Endothelial cell of umbilical vein (primary cell): ENCODE results near the gene CARMIL3. TPM values are rescaled to one million over a fixed set of nuclear protein-coding genes. Genes with fewer than 3 reads are reported as not detected.

Experiments used
- BruUV-seq: library from RNA; stranded (reverse); fragments of 400-500 nt; replicated peaks from 2 replicates; lab custom pipeline; 2021; lab: Mats Ljungman, UMichigan
- CTCF ChIA-PET: fragments of 300-600, 350-600 bp; sonication (Branson Sonifier 250); formaldehyde crosslinking; loops from one replicate; lab custom pipeline; 2021; ENCODE audit warnings: antibody characterized with exemption, inconsistent platforms; lab: Charles Lee
- POLR2A ChIA-PET: fragments of 300-600, 350-600 bp; sonication (Branson Sonifier 250); formaldehyde crosslinking; loops from one replicate; lab custom pipeline; 2021; ENCODE audit warnings: antibody characterized with exemption, inconsistent platforms; lab: Charles Lee
- DNase-seq: peaks from one replicate; pipeline ENCODE4 v3.0.0-alpha.2; 2011; ENCODE audit warnings: low read depth, low spot score
- FAIRE-seq: peaks from 2 replicates; lab custom pipeline; 2011; peaks lifted over from hg19 to GRCh38; lab: Jason Lieb, UNC
- H2AFZ ChIP-seq: 2 replicates; pipeline ENCODE4 v1.6.0; 2012; ENCODE audit warnings: low read depth, low read length, control low read depth, inconsistent platforms
- H3K27ac ChIP-seq: 2 replicates; pipeline ENCODE4 v1.5.1; 2011; ENCODE audit warnings: low read depth, mild to moderate bottlenecking, control low read depth, low read length, moderate library complexity; ENCODE audit not compliant: insufficient read depth
- H3K27me3 ChIP-seq, 2 experiments: 2 replicates each; pipeline versions ENCODE4 v1.6.0 to v1.6.1; 2011; ENCODE audit warnings: low read length in 2 of 2, mixed read lengths in 1 of 2; ENCODE audit not compliant: control insufficient read depth in 2 of 2, insufficient read depth in 2 of 2
- H3K36me3 ChIP-seq, 2 experiments: 2 replicates in 1 of 2; 3 replicates in 1 of 2; pipeline ENCODE4 v1.5.1; 2011; ENCODE audit warnings: low read length in 2 of 2, mild to moderate bottlenecking in 1 of 2, moderate library complexity in 1 of 2; ENCODE audit not compliant: control insufficient read depth in 2 of 2, insufficient read depth in 2 of 2; ENCODE audit errors: extremely low read depth in 1 of 2
- H3K4me1 ChIP-seq: 3 replicates; pipeline ENCODE4 v1.5.1; 2011; ENCODE audit warnings: mild to moderate bottlenecking, low read length; ENCODE audit not compliant: control insufficient read depth, insufficient read depth; ENCODE audit errors: extremely low read depth
- H3K4me2 ChIP-seq: 2 replicates; pipeline ENCODE4 v1.6.1; 2011; ENCODE audit warnings: low read length, control low read depth, mixed read lengths; ENCODE audit not compliant: insufficient read depth
- H3K4me3 ChIP-seq, 3 experiments: fragments of 200-600 bp in 1 of 3; sonication (generic), shearing (Covaris generic) in 1 of 3; replicated peaks in 1 of 3; 2 replicates each; pipeline ENCODE4 v1.5.1; 2011 to 2016; ENCODE audit warnings: control low read depth in 3 of 3, low read length in 3 of 3, mild to moderate bottlenecking in 2 of 3, inconsistent platforms in 1 of 3, low read depth in 1 of 3, moderate library complexity in 1 of 3; ENCODE audit not compliant: insufficient read depth in 1 of 3
- H3K79me2 ChIP-seq: 2 replicates; pipeline ENCODE4 v1.6.0; 2012; ENCODE audit warnings: low read length, inconsistent platforms; ENCODE audit not compliant: control insufficient read depth, insufficient read depth
- H3K9ac ChIP-seq: replicated peaks from 2 replicates; pipeline ENCODE3; 2011; ENCODE audit warnings: low read length, control low read depth; ENCODE audit not compliant: insufficient read depth; ENCODE audit errors: extremely low read depth
- H3K9me1 ChIP-seq: replicated peaks from 3 replicates; pipeline ENCODE4 v1.6.0; 2011; ENCODE audit warnings: mild to moderate bottlenecking, low read length; ENCODE audit not compliant: control insufficient read depth, insufficient read depth; ENCODE audit errors: extremely low read depth
- H3K9me3 ChIP-seq: replicated peaks from 2 replicates; pipeline ENCODE4 v1.5.1; 2012; ENCODE audit warnings: low read length, inconsistent platforms; ENCODE audit not compliant: control insufficient read depth, insufficient read depth
- H4K20me1 ChIP-seq: replicated peaks from 2 replicates; pipeline ENCODE3; 2011; ENCODE audit warnings: mild to moderate bottlenecking, low read length; ENCODE audit not compliant: control insufficient read depth, insufficient read depth; ENCODE audit errors: extremely low read depth
- CTCF ChIP-seq, 2 donors: IDR thresholded peaks; 1 replicate in 1 of 2; 2 replicates in 1 of 2; pipeline ENCODE4 v1.5.1; 2011; ENCODE audit warnings: low read length in 2 of 2, mild to moderate bottlenecking in 2 of 2, moderate library complexity in 2 of 2, control low read depth in 1 of 2, inconsistent platforms in 1 of 2, low read depth in 1 of 2; ENCODE audit not compliant: insufficient read depth in 1 of 2; ENCODE audit errors: extremely low read depth in 1 of 2
- EZH2 ChIP-seq: IDR thresholded peaks from 2 replicates; pipeline ENCODE4 v1.6.1; 2012; ENCODE audit warnings: borderline replicate concordance, low read depth, mild to moderate bottlenecking, moderate library complexity, low read length, inconsistent platforms; ENCODE audit not compliant: severe bottlenecking
- FOS ChIP-seq: IDR thresholded peaks from 2 replicates; pipeline ENCODE4 v1.6.1; 2011; ENCODE audit warnings: mild to moderate bottlenecking, low read length, moderate library complexity, borderline replicate concordance; ENCODE audit not compliant: insufficient read depth
- GATA2 ChIP-seq: IDR thresholded peaks from 2 replicates; pipeline ENCODE4 v1.7.0; 2011; ENCODE audit warnings: low read depth, mild to moderate bottlenecking, moderate library complexity, mixed read lengths, low read length; ENCODE audit not compliant: insufficient read length, insufficient read depth
- JUN ChIP-seq: IDR thresholded peaks from 2 replicates; pipeline ENCODE4 v1.6.1; 2011; ENCODE audit warnings: borderline replicate concordance, low read depth; ENCODE audit not compliant: insufficient read length, insufficient read depth
- MAX ChIP-seq: IDR thresholded peaks from 2 replicates; pipeline ENCODE4 v1.6.1; 2011; ENCODE audit not compliant: insufficient read depth, insufficient read length
- MYC ChIP-seq: IDR thresholded peaks from one replicate; pipeline ENCODE4 v1.6.1; 2011; ENCODE audit warnings: mild to moderate bottlenecking, low read depth, low read length
- POLR2A ChIP-seq: IDR thresholded peaks from 2 replicates; pipeline ENCODE4 v1.6.1; 2012; ENCODE audit warnings: low read depth, mild to moderate bottlenecking, control low read depth, low read length
- POLR2AphosphoS5 ChIP-seq: IDR thresholded peaks from 2 replicates; pipeline ENCODE4 v1.6.1; 2012; ENCODE audit warnings: low read depth, mild to moderate bottlenecking, control low read depth, low read length, moderate library complexity; ENCODE audit not compliant: insufficient read depth
- dilution Hi-C: fragments of 300-500 bp; cut with MboI; formaldehyde crosslinking; loops from one replicate; pipeline ENCODE4 v1.15.0; 2019; ENCODE audit warnings: low sequenced_read_pairs; ENCODE audit not compliant: extremely low pct_ligation_motif_present
- intact Hi-C: fragments of 100-400 bp; cut with micrococcal nuclease; formaldehyde crosslinking; loops from one replicate; pipeline ENCODE4 v1.10.0; 2022
- polyA plus RNA-seq, 4 experiments: library from polyadenylated mRNA; depleted of rRNA in 3 of 4; stranded (reverse) in 3 of 4; unstranded in 1 of 4; fragments of >200 nt; gene quantifications; 2 replicates each; pipeline versions ENCODE4 v1.2.1 to v1.2.3, GENCODE V29; 2011 to 2012; ENCODE audit warnings: missing spikeins in 1 of 4
- total RNA-seq: library from RNA; stranded (reverse); gene quantifications from 2 replicates; pipeline ENCODE4 v1.2.3, GENCODE V29; 2021

Gene CARMIL3
- total and polyA plus RNA-seq, 2 donors (not counting 3 experiments of a cell fraction or from before 2014, with no cell fraction given): 0.03 TPM; not detected in 1

- H3K27me3 ChIP-seq: peaks cover 0 to 1% of the 10 kb centered on the region in 2 experiments
- no TSS peak for BruUV-seq
- no peaks in the 10 kb centered on the region for H3K4me1 ChIP-seq
- no peak overlapping the region for H3K4me2 ChIP-seq
- intact Hi-C loops: no loop called here
- no peak for TF ChIP-seq EZH2
- TF ChIP-seq MAX: no peak
- no peaks in the 10 kb centered on the region for H3K9me1 ChIP-seq
- no peaks in the 10 kb centered on the region for H3K9me3 ChIP-seq
- H3K9ac ChIP-seq: no peak overlapping the region
- H3K36me3 ChIP-seq: no peaks in the 10 kb centered on the region
- POLR2A ChIA-PET: no interaction called here
- DNase-seq (no peak), FAIRE-seq (no peak)
- H3K79me2 ChIP-seq: no peaks in the 10 kb centered on the region
- H2AFZ ChIP-seq: no peak overlapping the region
- H4K20me1 ChIP-seq: no peaks in the 10 kb centered on the region
- CTCF ChIA-PET: interaction anchor here (1.3 to 5.5 kb wide), 4 partner anchors 10 to 94 kb away, joined by 4 to 36 read pairs (median 4); partner anchors contain the start of gene IRF9
- H3K27ac ChIP-seq: no peak overlapping the region
- no peak overlapping the region for H3K4me3 ChIP-seq
- dilution Hi-C loops: no loop called here
Measured at GRCh38 chr14:24067133-24068082, 15.6 kb downstream of the CARMIL3 start.

GRCh38 chr14:24068711-24069410 is 17.1 kb downstream of the CARMIL3 start:
- TF ChIP-seq MAX (no peak), CTCF (IDR thresholded peaks at IDR 0.05; ENCODE audit: extremely low read depth in 1 of 2, insufficient read depth in 1 of 2, low read depth in 1 of 2, low read length in 2 of 2) (no peak), JUN (no peak), POLR2AphosphoS5 (no peak), MYC (no peak), GATA2 (no peak), FOS (no peak), EZH2 (no peak), POLR2A (no peak)
- DNase-seq: no peak
- no TSS peak for BruUV-seq
- Histone ChIP-seq H3K4me1 (no peaks in the 10 kb centered on the region), H3K9me3 (no peaks in the 10 kb centered on the region), H3K9me1 (no peaks in the 10 kb centered on the region), H3K9ac (no peak overlapping the region), H2AFZ (no peak overlapping the region), H3K27ac (no peak overlapping the region), H3K27me3 (peaks cover 0 to 1% of the 10 kb centered on the region in 2 experiments), H3K79me2 (no peaks in the 10 kb centered on the region), H3K4me2 (no peak overlapping the region), H3K4me3 (no peak overlapping the region), H4K20me1 (no peaks in the 10 kb centered on the region), H3K36me3 (no peaks in the 10 kb centered on the region)
- intact Hi-C loops: no loop called here
- ChIA-PET CTCF (interaction anchor here (1.4 to 5.5 kb wide), 3 partner anchors 11 to 40 kb away, joined by 5 to 36 read pairs (median 14); no protein-coding TSS in a partner anchor), POLR2A (interaction anchor here (0.6 kb wide), 1 partner anchor 657 kb away, joined by 3 read pairs; no protein-coding TSS in a partner anchor)
- dilution Hi-C loops: no loop called here
- no peak for FAIRE-seq
